SH-SY5Y (cell line): ENCODE measurements around the gene GLUL.

Source experiments
- GATA2 ChIP-seq: IDR thresholded peaks from 2 replicates; pipeline ENCODE4 v1.6.1; 2011; ENCODE audit warnings: mild to moderate bottlenecking, low read depth, low read length
- GATA3 ChIP-seq: IDR thresholded peaks from 2 replicates; pipeline ENCODE4 v1.6.1; 2011; ENCODE audit warnings: low read depth, mild to moderate bottlenecking, low read length, moderate library complexity

DNA sequence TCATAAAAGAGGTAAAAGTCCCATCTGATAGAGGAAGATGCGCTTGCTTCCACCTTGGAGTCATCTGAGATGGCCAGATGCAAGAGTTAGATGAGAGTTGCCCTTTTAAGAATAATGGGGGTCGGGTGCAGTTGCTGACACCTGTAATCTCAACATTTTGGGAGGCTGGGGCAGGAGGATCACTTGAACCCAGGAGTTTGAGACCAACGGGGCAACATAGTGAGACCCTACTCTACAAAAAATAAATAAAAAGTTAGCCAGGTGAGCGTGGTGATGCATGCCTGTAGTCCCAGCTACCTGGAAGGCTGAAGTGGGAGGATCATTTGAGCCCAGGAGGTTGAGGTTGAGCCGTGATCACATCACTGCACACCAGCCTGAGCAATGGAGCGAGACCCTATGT is 22.4 kb upstream of the GLUL start:
- no peak for TF ChIP-seq GATA3
- no peak for TF ChIP-seq GATA2
